Measurements from ENCODE around the gene KDM6B. TPM values are rescaled to one million over a fixed set of nuclear protein-coding genes. Genes with fewer than 3 reads are reported as not detected.

The KDM6B gene
- polyA plus RNA-seq, 3 donors, result 4.6 to 44.6 (median 21.6) TPM

GRCh38 chr17:7838090-7839075 lies 4.4 kb downstream of the KDM6B start:
- WGBS, 3 donors, result 14 to 19% (median 18%) methylated on average over 8 to 10 of the region's 12 CpGs
- peak overlapping the region; percentile 57 for H3K27ac ChIP-seq (ENCODE audit: low read depth, low read length)

GRCh38 chr17:7839190-7839875 lies 5.3 kb downstream of the KDM6B start:
- peak overlapping the region; percentile 57 for H3K27ac ChIP-seq (ENCODE audit: low read depth, low read length)

GRCh38 chr17:7839876-7840261 lies 5.9 kb downstream of the KDM6B start:
- 49 to 55% (median 52%) methylated on average over 2 of the region's 2 CpGs for WGBS, 3 donors
- H3K27ac ChIP-seq (ENCODE audit: low read depth, low read length), result no peak overlapping the region

More at GRCh38 chr17:7839190-7839875, 5.3 kb downstream of the KDM6B start:
- 53 to 59% (median 56%) methylated on average over 6 of the region's 6 CpGs for WGBS, 3 donors

DNA sequence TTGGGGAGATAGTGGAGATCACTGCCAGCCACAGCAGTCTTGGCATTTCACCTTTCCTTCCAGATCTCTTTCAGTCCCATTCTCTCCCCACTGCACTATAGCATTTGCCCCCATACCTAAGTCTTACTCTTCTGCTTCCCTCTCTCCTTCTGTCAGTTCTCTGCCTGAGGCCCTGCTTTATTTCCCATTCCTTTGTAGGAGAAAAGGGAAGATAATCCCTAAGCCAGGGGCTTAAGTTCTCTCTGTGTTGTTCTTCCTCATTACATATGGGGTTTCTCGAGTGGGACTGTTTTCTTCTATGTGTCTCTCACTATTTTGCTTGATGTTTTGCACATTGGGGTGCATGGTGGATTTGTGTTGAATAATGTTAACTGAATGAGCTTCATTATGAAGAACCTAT lies 6.4 kb downstream of the KDM6B start:
- no peak overlapping the region for H3K27ac ChIP-seq (ENCODE audit: low read depth, low read length)
- 24 to 69% (median 41%) methylated on average over 1 of the region's 1 CpG for WGBS, 3 donors

DNA sequence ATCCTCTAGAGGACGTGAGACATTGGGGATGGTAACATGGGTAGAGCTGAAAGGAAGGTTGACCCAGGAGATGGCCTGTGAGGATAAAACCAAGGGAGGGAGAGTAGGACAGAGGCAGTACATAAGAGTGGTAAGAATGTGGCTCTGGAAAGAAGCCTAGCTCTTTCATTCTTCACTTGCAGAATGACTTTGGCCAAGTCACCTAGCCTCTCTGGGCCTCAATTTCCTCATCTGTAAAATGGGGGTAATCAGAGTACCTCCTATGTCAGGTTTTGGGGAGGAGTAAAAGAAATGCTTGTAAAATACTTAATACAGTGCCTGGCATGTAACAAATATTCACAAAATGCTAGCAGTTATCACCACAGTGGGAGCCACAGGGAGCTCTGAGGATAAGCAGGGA lies 6.9 kb downstream of the KDM6B start:
- no peak overlapping the region for H3K27ac ChIP-seq (ENCODE audit: low read depth, low read length)
- WGBS, 3 donors, result 50 to 86% (median 74%) methylated on average over 1 of the region's 1 CpG

- 2 to 9% (median 5%) methylated on average over 24 to 34 of the region's 34 CpGs for WGBS, 3 donors
- peak overlapping the region; percentile 97 for H3K27ac ChIP-seq (ENCODE audit: low read depth, low read length)
These were observed 7.4 kb downstream of the KDM6B start for GRCh38 chr17:7841396-7841914.

GRCh38 chr17:7841915-7842379 lies 7.9 kb downstream of the KDM6B start:
- peak overlapping the region; percentile 97 for H3K27ac ChIP-seq (ENCODE audit: low read depth, low read length)
- WGBS, 3 donors, result 0 to 1% (median 0%) methylated on average over 41 to 46 of the region's 46 CpGs

- H3K27ac ChIP-seq (ENCODE audit: low read depth, low read length), result peak overlapping the region; percentile 97
- WGBS, 3 donors, result 0 to 1% (median 1%) methylated on average over 45 to 47 of the region's 47 CpGs
These were observed 8.6 kb downstream of the KDM6B start for GRCh38 chr17:7842380-7843256.

GRCh38 chr17:7843257-7843535 lies 9.2 kb downstream of the KDM6B start:
- peak overlapping the region; percentile 97 for H3K27ac ChIP-seq (ENCODE audit: low read depth, low read length)
- WGBS, 3 donors, result 0% methylated on average over 17 of the region's 17 CpGs

- WGBS, 3 donors, result 0 to 1% (median 1%) methylated on average over 55 to 60 of the region's 61 CpGs
- peak overlapping the region; percentile 99 for H3K27ac ChIP-seq (ENCODE audit: low read depth, low read length)
These were observed 9.7 kb downstream of the KDM6B start for GRCh38 chr17:7843536-7844291.

DNA sequence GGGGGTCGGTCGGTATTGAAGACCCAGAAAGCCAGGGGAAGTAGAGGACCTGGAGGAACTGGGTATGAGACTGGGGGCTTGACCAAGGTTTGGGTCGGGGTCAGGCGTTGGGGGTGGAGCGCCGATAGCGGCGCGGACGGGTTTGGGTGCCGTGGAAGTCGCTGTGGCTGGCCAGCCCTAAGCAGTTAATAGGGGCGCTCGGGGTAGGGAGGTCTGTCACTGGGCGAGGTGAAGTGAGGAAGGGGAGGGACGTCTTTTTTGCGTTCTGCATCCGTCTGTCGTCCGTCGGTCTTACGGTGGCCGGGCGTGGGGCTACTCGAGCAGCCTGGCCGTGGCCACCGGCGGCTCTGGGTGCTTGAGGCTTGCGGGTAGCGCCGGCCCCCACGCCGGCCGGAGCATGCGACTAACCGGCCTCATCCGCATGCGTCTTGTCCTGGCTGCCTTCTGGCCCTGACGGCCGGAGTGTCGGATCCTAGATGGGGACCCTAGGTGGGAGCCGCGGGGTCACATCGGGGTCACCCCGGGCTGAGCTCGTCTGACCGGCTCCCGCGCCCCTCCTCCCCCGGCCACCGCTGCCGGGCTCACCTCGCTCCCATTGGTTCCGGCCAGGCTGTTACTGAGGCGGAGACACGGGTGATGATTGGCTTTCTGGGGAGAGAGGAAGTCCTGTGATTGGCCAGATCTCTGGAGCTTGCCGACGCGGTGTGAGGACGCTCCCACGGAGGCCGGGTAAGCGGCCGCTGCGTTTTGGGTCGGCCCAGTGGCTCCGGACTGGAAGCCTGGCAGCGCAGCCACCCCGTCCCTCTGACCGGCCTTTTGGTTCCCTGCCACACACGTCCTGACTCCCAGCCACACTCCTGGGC lies 10.5 kb downstream of the KDM6B start:
- 0% methylated on average over 68 to 71 of the region's 71 CpGs for WGBS, 3 donors
- H3K27ac ChIP-seq (ENCODE audit: low read depth, low read length), result peak overlapping the region; percentile 99

GRCh38 chr17:7845359-7846062 lies 11.5 kb downstream of the KDM6B start:
- no peak overlapping the region for H3K27ac ChIP-seq (ENCODE audit: low read depth, low read length)
- WGBS, 3 donors, result 69 to 83% (median 76%) methylated on average over 14 to 15 of the region's 15 CpGs

GRCh38 chr17:7846063-7846735 lies 12.2 kb downstream of the KDM6B start:
- H3K27ac ChIP-seq (ENCODE audit: low read depth, low read length), result no peak overlapping the region
- WGBS, 3 donors, result 84 to 89% (median 85%) methylated on average over 22 of the region's 22 CpGs

DNA sequence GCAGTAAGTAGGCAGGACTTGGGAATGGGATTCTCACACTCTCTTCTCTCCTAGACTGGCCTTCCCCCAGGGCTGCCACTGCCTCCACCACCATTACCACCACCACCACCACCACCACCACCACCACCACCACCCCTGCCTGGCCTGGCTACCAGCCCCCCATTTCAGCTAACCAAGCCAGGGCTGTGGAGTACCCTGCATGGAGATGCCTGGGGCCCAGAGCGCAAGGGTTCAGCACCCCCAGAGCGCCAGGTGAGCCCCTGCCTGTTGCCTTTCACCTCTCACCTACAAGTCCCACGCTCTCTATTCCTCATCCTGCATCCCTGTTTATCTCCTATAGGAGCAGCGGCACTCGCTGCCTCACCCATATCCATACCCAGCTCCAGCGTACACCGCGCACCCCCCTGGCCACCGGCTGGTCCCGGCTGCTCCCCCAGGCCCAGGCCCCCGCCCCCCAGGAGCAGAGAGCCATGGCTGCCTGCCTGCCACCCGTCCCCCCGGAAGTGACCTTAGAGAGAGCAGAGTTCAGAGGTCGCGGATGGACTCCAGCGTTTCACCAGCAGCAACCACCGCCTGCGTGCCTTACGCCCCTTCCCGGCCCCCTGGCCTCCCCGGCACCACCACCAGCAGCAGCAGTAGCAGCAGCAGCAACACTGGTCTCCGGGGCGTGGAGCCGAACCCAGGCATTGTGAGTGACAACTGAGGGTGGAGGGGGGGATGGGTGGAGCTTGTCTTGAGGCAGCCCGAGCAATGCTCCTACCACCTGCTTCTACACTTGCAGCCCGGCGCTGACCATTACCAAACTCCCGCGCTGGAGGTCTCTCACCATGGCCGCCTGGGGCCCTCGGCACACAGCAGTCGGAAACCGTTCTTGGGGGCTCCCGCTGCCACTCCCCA lies 13.0 kb downstream of the KDM6B start:
- WGBS, 3 donors, result 86 to 88% (median 88%) methylated on average over 33 to 34 of the region's 34 CpGs
- H3K27ac ChIP-seq (ENCODE audit: low read depth, low read length), result no peak overlapping the region

- H3K27ac ChIP-seq (ENCODE audit: low read depth, low read length), result no peak overlapping the region
- 82 to 86% (median 84%) methylated on average over 17 to 20 of the region's 20 CpGs for WGBS, 3 donors
These were observed 14.1 kb downstream of the KDM6B start for GRCh38 chr17:7848131-7848579.

Data from adipose tissue (tissue), 3 donors.